GM19099 (cell line): ENCODE data around the gene AAMDC.
A peak's percentile ranks its signal among the peaks of the same experiment; 100 is the strongest.

Experiments
- POLR2A ChIP-seq: IDR thresholded peaks from 3 replicates; pipeline ENCODE4 v1.6.1; 2011; ENCODE audit warnings: low read depth; ENCODE audit not compliant: insufficient read length; ENCODE audit errors: extremely low read depth

Gene AAMDC

GRCh38 chr11:77820565-77821348 is at the start of gene AAMDC, which contains the start of gene RSF1:
AAMDC (plus strand) TSS chr11:77821144; CDS start chr11:77842497, 21,353 bp downstream.
RSF1 (minus strand) TSS chr11:77820722; CDS start chr11:77820714, 8 bp downstream.
- TF ChIP-seq POLR2A = peak; percentile 44

- TF ChIP-seq POLR2A = no peak
Measured at GRCh38 chr11:77775936-77776335, 45.0 kb upstream of the AAMDC start.

GRCh38 chr11:77776455-77776854 is 44.5 kb upstream of the AAMDC start:
- no peak for TF ChIP-seq POLR2A

GRCh38 chr11:77778118-77778517 is 42.8 kb upstream of the AAMDC start:
- TF ChIP-seq POLR2A = no peak

- TF ChIP-seq POLR2A = no peak
Measured at GRCh38 chr11:77778549-77778948, 42.4 kb upstream of the AAMDC start.

- no peak for TF ChIP-seq POLR2A
Measured at GRCh38 chr11:77779935-77780334, 41.0 kb upstream of the AAMDC start.

GRCh38 chr11:77783025-77783424 is 37.9 kb upstream of the AAMDC start:
- no peak for TF ChIP-seq POLR2A

- no peak for TF ChIP-seq POLR2A
Measured at GRCh38 chr11:77784572-77784971, 36.4 kb upstream of the AAMDC start.

GRCh38 chr11:77789061-77789730 is 31.7 kb upstream of the AAMDC start:
- TF ChIP-seq POLR2A = no peak

- no peak for TF ChIP-seq POLR2A
Measured at GRCh38 chr11:77789731-77790476, 31.0 kb upstream of the AAMDC start.

- no peak for TF ChIP-seq POLR2A
Measured at GRCh38 chr11:77791301-77791700, 29.6 kb upstream of the AAMDC start.

- TF ChIP-seq POLR2A = no peak
Measured at GRCh38 chr11:77793972-77794371, 27.0 kb upstream of the AAMDC start.

- TF ChIP-seq POLR2A = no peak
Measured at GRCh38 chr11:77799338-77799737, 21.6 kb upstream of the AAMDC start.

- TF ChIP-seq POLR2A = no peak
Measured at GRCh38 chr11:77800449-77800848, 20.5 kb upstream of the AAMDC start.

GRCh38 chr11:77801477-77801876 is 19.5 kb upstream of the AAMDC start:
- TF ChIP-seq POLR2A = no peak
